Measurements from ENCODE around the gene SIRPD.

DNA sequence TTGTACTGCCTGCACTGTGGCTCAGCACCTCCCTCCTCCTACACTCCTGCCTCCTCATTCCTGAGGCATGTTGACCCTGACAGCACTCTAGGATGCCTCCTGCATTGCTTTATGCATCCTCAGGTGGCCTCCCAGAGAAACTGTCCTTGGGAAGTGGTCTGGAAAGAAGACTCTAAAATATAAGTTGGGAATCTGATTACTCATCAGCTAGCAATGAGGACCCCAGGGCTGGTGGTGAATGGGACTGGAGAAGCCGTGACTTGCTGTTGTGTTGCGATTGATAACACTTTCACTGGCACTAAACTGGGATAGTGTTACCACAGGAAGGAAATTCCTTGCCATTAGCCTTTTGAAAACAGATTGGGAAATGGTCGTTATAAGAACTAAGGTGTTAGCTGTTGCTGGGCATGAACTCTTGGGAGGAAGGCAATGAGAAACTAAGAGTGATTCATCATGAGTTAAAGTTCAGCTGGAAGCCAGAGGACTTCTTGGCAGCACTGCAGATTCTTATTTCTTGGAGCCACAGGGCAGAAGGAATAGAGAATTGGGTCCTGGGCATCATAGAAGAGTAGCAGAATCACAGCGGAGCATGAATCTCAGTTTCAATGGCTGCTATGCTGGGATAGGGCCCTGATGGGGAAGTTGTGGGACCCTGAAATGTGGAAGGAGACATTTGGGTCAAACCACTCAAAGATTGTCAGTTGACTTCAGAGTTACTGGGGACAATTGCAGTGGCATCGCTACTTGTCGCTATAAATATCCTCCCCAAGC is 10.1 kb upstream of the SIRPD start:
- TF ChIP-seq CREB1 (IDR thresholded peaks at IDR 0.05; ENCODE audit: low read depth), result no peak
- TF ChIP-seq CEBPB (IDR thresholded peaks at IDR 0.05), result no peak

Data from Ishikawa (cell line).